ENCODE data around the gene DPH6.
"Not testable (repeated sequence)": the region's sequence is repeated elsewhere in the genome, so short reads cannot be mapped to it uniquely, and the experiment has no call there.

Gene DPH6

DNA sequence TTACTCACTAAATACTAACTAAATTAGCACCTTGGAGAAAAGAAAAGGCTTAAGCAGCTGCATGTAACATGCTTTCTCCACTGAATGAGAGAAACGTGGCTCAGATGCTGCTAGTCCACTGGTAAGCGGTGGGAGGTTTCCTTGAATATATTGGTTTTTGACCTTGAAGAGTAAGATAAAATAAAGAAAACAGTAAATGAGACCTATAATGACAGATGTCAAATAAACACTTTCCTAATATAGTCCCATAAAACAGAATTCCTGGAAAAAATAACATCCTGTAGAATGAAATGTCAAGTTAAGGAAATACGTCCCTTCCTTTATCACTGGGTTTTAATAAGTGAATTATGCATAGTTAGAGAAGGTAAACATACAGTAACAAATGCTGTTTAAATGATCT, 215.0 kb downstream of the DPH6 start:
- no peak for DNase-seq

DNA sequence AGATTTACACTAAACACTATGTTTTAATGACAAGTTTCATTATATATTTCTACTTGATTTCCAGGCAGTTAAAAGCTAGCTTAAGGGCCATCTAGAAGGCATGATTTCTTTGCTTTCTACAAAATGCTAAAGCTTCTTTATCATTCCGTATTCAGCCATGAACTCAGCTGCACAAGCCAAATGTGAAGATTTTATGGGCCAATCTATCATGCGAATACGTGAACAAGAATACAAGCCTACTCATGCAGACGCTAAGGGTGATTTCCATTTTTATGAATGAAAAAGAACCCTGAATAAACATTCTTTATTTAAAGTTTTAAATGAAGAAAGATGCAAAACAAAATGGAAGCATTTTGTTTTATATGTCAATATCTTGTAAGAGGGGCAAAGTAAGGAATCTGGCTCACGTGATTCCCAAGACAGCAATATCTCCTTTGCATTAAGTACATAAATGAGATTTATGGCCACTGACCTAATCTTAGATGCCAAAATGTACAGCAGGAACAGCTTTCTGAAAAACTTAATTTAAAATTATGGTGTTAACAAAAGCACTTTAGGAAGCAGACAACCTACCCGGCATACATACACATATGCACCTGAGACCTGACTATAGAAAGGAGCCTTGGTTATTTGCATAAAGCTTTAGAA, 215.8 kb downstream of the DPH6 start:
- no peak for DNase-seq

DNA sequence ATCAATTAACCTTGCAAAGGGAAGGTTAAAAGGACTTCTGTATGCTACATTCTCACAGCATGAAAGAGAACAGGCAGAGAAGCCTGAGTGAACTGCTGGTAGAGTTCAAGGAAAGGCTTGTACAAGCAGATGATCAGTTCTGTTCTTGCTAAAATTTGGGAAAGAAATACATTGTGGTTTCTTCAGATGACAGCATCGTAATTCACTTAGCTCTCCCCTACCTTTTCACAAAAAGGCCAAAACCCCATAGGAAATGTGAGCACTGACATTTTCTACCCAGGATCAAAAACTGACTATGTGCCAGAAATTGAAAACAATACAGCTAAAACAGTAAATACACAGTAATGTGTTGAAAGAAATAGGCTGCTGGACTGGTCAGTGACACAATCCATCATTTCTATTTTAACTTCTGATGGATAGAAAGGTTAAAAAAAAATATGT, 216.4 kb downstream of the DPH6 start:
- DNase-seq = no peak

DNA sequence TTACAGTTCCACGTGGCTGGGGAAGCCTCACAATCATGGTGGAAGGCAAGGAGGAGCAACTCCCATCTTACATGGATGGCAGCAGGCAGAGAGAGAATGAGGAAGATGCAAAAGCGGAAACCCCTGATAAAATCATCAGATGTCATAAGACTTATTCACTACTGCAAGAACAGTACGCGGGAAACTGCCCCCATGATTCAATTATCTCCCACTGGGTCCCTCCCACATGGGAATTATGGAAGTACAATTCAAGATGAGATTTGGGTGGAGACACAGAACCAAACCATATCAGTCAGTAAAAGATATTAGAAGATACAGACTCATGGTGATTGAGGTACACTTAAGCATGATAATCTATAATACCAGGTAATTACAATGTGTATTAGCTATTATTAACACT, 217.1 kb downstream of the DPH6 start:
- DNase-seq = not testable (repeated sequence)

DNA sequence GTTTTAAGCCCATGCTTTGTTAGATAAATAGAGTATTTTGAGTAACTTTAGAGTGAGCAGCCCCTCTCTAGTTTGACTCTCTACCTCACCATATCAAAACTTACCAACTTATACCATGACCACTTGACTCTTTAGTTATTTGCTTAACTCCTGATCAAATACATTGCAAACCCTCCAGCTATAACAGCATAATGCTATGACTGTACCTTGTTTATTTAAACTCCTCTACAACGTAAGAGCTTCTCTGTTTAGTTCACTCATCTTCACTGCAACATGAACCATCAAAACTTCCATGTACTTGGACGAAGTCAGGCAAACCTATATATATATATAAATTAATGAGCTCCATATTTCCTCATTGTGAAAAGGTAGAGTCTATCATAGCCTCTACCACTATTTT, 218.2 kb downstream of the DPH6 start:
- DNase-seq = no peak

DNA sequence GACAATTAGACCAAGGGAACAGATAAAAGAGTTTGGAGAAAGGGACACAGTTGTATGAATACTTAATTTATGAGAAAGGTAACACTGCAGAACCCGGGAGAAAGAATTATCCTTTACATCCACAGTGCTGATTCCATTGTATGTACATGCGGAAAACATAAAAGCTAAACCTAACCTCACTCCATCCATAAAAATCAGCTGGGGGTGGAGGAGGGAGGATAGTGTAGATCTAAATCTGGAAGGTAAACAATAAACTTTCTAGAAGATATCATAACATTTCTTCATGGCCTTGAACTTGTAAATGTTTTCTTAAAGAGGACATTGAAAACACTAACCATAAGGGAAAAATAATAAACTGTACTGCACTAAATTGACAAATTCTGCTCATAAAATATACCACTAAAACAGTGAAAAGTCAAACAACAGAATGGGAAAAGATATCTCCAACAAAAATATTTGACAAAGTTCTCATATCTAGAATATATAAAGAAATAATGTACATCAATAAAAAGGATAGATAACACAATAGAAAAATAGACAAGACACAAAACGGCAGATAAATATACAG, 220.5 kb downstream of the DPH6 start:
- no peak for DNase-seq

DNA sequence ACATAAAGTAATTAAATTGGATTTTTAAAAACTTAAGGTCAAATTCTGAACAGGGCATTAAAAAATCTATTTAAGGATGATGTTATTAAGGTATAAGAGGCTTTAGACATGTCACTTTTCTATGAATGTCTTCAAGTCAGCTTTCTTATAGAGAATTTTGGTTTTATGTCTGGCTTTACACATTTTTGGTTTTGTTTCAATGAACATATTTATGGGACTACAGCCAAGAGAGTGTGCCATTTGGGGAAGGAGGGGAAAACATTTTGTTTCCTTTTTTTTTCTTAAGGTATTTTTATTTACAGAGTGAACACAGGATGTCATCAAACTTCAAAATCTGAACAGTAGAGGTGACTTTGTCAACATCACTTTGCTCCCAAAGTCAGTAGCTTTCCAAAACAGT, 222.8 kb downstream of the DPH6 start:
- DNase-seq = no peak

DNA sequence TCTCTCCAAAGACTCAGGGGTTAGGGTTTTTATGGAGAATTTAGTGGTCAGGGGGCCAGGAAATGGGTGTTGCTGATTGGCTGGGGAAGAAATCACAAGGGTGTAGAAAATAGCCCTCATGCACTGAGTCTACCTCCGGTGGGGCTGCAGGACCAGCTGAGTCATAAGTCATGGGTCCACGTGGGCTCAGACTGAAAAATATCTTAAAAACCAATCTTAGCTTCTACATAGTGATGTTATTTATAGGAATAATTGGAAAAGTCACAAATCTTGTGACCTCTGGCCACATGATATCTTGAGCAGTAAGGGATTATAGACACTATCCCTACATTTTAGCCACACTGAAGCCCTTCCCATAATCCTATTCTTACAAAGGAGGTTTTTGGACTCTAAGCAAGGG, 224.0 kb downstream of the DPH6 start:
- DNase-seq = no peak

DNA sequence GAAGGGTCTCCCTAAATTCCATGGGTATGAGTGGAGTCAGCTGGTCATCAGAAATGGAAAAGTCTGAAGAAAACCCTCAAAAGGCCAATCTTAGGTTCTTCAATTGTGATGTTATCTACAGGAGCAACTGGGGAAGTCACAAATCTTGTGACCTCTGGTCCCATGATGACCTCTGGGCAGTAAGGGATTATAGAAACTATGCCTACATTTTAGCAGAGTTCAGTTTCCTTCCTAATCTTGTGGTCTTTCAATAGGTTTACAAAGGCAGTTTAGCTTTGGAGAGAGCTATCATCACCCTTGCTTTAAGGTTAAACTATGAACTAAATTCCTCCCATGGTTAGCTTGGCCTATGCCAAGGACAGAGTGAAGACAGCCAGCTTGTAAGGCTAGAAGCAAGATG, 225.1 kb downstream of the DPH6 start:
- no peak for DNase-seq
